DOHH2 (cell line): ENCODE data around the gene CD200R1L.

Experiments used
- H3F3A ChIP-seq: fragments of 200-600 bp; sonication (generic), shearing (Covaris generic); 2 replicates; pipeline ENCODE4 v1.6.0; 2016; ENCODE audit warnings: antibody characterized with exemption, mild to moderate bottlenecking; ENCODE audit not compliant: control insufficient read depth, insufficient read depth
- H3K27ac ChIP-seq: fragments of 200-600 bp; sonication (generic); 2 replicates; pipeline ENCODE4 v1.5.1; 2014; ENCODE audit warnings: low read depth, mild to moderate bottlenecking, low read length, moderate library complexity
- H3K27me3 ChIP-seq: fragments of 200-600 bp; sonication (generic); 2 replicates; pipeline ENCODE4 v1.6.1; 2014; ENCODE audit warnings: mild to moderate bottlenecking, low read length, mixed read lengths; ENCODE audit not compliant: control insufficient read depth
- H3K36me3 ChIP-seq: fragments of 200-600 bp; sonication (generic); 2 replicates; pipeline ENCODE4 v1.6.1; 2014; ENCODE audit warnings: mild to moderate bottlenecking, low read length, moderate library complexity, mixed read lengths; ENCODE audit not compliant: control insufficient read depth
- H3K4me1 ChIP-seq: fragments of 200-600 bp; sonication (generic); 2 replicates; pipeline ENCODE4 v1.6.1; 2014; ENCODE audit warnings: mild to moderate bottlenecking, low read length, mixed read lengths; ENCODE audit not compliant: control insufficient read depth
- H3K4me2 ChIP-seq: fragments of 200-600 bp; sonication (generic); 2 replicates; pipeline ENCODE4 v1.6.0; 2014; ENCODE audit warnings: mild to moderate bottlenecking, low read length, moderate library complexity
- H3K4me3 ChIP-seq: fragments of 200-600 bp; sonication (generic); 2 replicates; pipeline ENCODE4 v1.5.1; 2014; ENCODE audit warnings: mild to moderate bottlenecking, low read length, mixed read lengths
- H3K79me2 ChIP-seq: fragments of 200-600 bp; sonication (generic); 2 replicates; pipeline ENCODE4 v1.6.1; 2014; ENCODE audit warnings: mild to moderate bottlenecking, low read length, mixed read lengths; ENCODE audit not compliant: control insufficient read depth
- H3K9me2 ChIP-seq: fragments of 200-600 bp; sonication (generic); replicated peaks from 2 replicates; pipeline ENCODE4 v1.6.1; 2014; ENCODE audit warnings: mild to moderate bottlenecking, low read length, mixed read lengths; ENCODE audit not compliant: control insufficient read depth
- H3K9me3 ChIP-seq: fragments of 200-600 bp; sonication (generic); 2 replicates; pipeline ENCODE4 v1.6.1; 2014; ENCODE audit warnings: antibody characterized with exemption, low read length, mixed read lengths; ENCODE audit not compliant: control insufficient read depth, insufficient read depth
- H4K20me1 ChIP-seq: fragments of 200-600 bp; sonication (generic); 2 replicates; pipeline ENCODE4 v1.6.0; 2014; ENCODE audit warnings: low read depth, mild to moderate bottlenecking, antibody characterized with exemption, low read length, moderate library complexity; ENCODE audit not compliant: control insufficient read depth, insufficient read depth
- CTCF ChIP-seq: fragments of 200-600 bp; sonication (generic); IDR thresholded peaks from one replicate; pipeline ENCODE4 v1.5.1; 2014; ENCODE audit warnings: antibody characterized with exemption, mild to moderate bottlenecking, low read depth, low read length; ENCODE audit not compliant: poor library complexity, severe bottlenecking
- EZH2phosphoT487 ChIP-seq: fragments of 200-600 bp; sonication (generic); IDR thresholded peaks from 2 replicates; pipeline ENCODE4 v1.6.1; 2017; ENCODE audit warnings: borderline replicate concordance, mild to moderate bottlenecking, antibody characterized with exemption, low read length, moderate library complexity, mixed read lengths

CD200R1L gene

DNA sequence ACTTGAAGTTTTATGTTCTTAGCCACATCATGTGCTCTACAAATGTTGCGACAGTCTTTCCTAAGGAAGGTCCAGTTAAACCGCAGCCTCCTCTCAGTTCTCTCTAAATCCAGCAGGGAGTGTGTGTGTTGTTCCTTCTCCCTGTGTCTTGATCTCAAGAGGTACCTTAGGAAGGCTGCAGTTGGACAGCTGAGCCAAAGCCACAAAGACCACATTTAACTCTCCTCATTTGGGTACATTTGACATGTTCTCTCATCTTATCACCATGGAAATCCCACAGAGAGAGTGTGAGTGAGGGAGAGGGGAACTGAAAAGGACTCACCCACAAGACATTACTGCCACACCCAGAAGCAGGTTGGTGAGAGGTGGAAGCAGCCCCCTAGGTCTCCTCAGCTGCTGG is 79.5 kb downstream of the CD200R1L start:
- no peak overlapping the region for H3K4me2 ChIP-seq
- H4K20me1 ChIP-seq: no peaks in the 10 kb centered on the region
- no peaks in the 10 kb centered on the region for H3F3A ChIP-seq
- H3K27ac ChIP-seq: no peak overlapping the region
- no peaks in the 10 kb centered on the region for H3K27me3 ChIP-seq
- no peak overlapping the region for H3K4me3 ChIP-seq
- H3K4me1 ChIP-seq: no peaks in the 10 kb centered on the region
- H3K36me3 ChIP-seq: no peaks in the 10 kb centered on the region
- H3K79me2 ChIP-seq: no peaks in the 10 kb centered on the region
- TF ChIP-seq CTCF: no peak
- no peak for TF ChIP-seq EZH2phosphoT487
- no peaks in the 10 kb centered on the region for H3K9me2 ChIP-seq
- no peaks in the 10 kb centered on the region for H3K9me3 ChIP-seq
